ENCODE results near the gene LRRC30. TPM values are rescaled to one million over a fixed set of nuclear protein-coding genes. Genes with fewer than 3 reads are reported as not detected.

Gene LRRC30
- not detected for polyA plus RNA-seq

GRCh38 chr18:7230626-7231349, at the start of gene LRRC30:
Gene LRRC30 (plus strand): TSS chr18:7231089. CDS start chr18:7231139, 50 bp downstream.
- no peaks in the 10 kb centered on the region for H3K27me3 ChIP-seq (ENCODE audit: control insufficient read depth in 1 of 2, insufficient read depth in 2 of 2, low read length in 2 of 2)
- H3K4me1 ChIP-seq (ENCODE audit: control insufficient read depth in 2 of 2, insufficient read depth in 2 of 2, low read length in 1 of 2) = no peaks in the 10 kb centered on the region
- no peaks in the 10 kb centered on the region for H3K9me3 ChIP-seq (ENCODE audit: control insufficient read depth in 2 of 2, insufficient read depth in 1 of 2, low read depth in 1 of 2, low read length in 1 of 2)
- 90 to 92% methylated on average over 13 of the region's 13 CpGs for WGBS, 2 donors
- H3K36me3 ChIP-seq (ENCODE audit: control insufficient read depth in 2 of 2, insufficient read depth in 2 of 2, low read length in 1 of 2) = no peaks in the 10 kb centered on the region
- H3K4me3 ChIP-seq (ENCODE audit: low read depth in 1 of 2, low read length in 2 of 2) = no peak within 1 kb of the TSS
- H3K27ac ChIP-seq (ENCODE audit: low read depth in 2 of 2, low read length in 1 of 2) = no peak within 1 kb of the TSS

- H3K4me3 ChIP-seq (ENCODE audit: low read depth in 1 of 2, low read length in 2 of 2) = no peak overlapping the region
- H3K36me3 ChIP-seq (ENCODE audit: control insufficient read depth in 2 of 2, insufficient read depth in 2 of 2, low read length in 1 of 2) = no peaks in the 10 kb centered on the region
- no peaks in the 10 kb centered on the region for H3K9me3 ChIP-seq (ENCODE audit: control insufficient read depth in 2 of 2, insufficient read depth in 1 of 2, low read depth in 1 of 2, low read length in 1 of 2)
- no peaks in the 10 kb centered on the region for H3K27me3 ChIP-seq (ENCODE audit: control insufficient read depth in 1 of 2, insufficient read depth in 2 of 2, low read length in 2 of 2)
- no peak overlapping the region for H3K27ac ChIP-seq (ENCODE audit: low read depth in 2 of 2, low read length in 1 of 2)
- WGBS, 2 donors = 94 to 96% methylated on average over 3 of the region's 3 CpGs
- no peaks in the 10 kb centered on the region for H3K4me1 ChIP-seq (ENCODE audit: control insufficient read depth in 2 of 2, insufficient read depth in 2 of 2, low read length in 1 of 2)
Measured at GRCh38 chr18:7185701-7186100, 45.2 kb upstream of the LRRC30 start.

GRCh38 chr18:7190547-7191156, 40.2 kb upstream of the LRRC30 start:
- 66 to 73% methylated on average over 2 of the region's 2 CpGs for WGBS, 2 donors
- H3K27me3 ChIP-seq (ENCODE audit: control insufficient read depth in 1 of 2, insufficient read depth in 2 of 2, low read length in 2 of 2) = no peaks in the 10 kb centered on the region
- H3K27ac ChIP-seq (ENCODE audit: low read depth in 2 of 2, low read length in 1 of 2) = no peak overlapping the region
- H3K4me3 ChIP-seq (ENCODE audit: low read depth in 1 of 2, low read length in 2 of 2) = no peak overlapping the region
- H3K36me3 ChIP-seq (ENCODE audit: control insufficient read depth in 2 of 2, insufficient read depth in 2 of 2, low read length in 1 of 2) = no peaks in the 10 kb centered on the region
- no peaks in the 10 kb centered on the region for H3K4me1 ChIP-seq (ENCODE audit: control insufficient read depth in 2 of 2, insufficient read depth in 2 of 2, low read length in 1 of 2)
- H3K9me3 ChIP-seq (ENCODE audit: control insufficient read depth in 2 of 2, insufficient read depth in 1 of 2, low read depth in 1 of 2, low read length in 1 of 2) = no peaks in the 10 kb centered on the region

- Histone ChIP-seq H3K36me3 (ENCODE audit: control insufficient read depth in 2 of 2, insufficient read depth in 2 of 2, low read length in 1 of 2) (no peaks in the 10 kb centered on the region), H3K9me3 (ENCODE audit: control insufficient read depth in 2 of 2, insufficient read depth in 1 of 2, low read depth in 1 of 2, low read length in 1 of 2) (no peaks in the 10 kb centered on the region), H3K4me3 (ENCODE audit: low read depth in 1 of 2, low read length in 2 of 2) (no peak overlapping the region), H3K27me3 (ENCODE audit: control insufficient read depth in 1 of 2, insufficient read depth in 2 of 2, low read length in 2 of 2) (no peaks in the 10 kb centered on the region), H3K27ac (ENCODE audit: low read depth in 2 of 2, low read length in 1 of 2) (no peak overlapping the region), H3K4me1 (ENCODE audit: control insufficient read depth in 2 of 2, insufficient read depth in 2 of 2, low read length in 1 of 2) (no peaks in the 10 kb centered on the region)
- 75 to 88% methylated on average over 2 of the region's 2 CpGs for WGBS, 2 donors
Measured at GRCh38 chr18:7191736-7192135, 39.2 kb upstream of the LRRC30 start.

GRCh38 chr18:7195266-7195665, 35.6 kb upstream of the LRRC30 start:
- H3K36me3 ChIP-seq (ENCODE audit: control insufficient read depth in 2 of 2, insufficient read depth in 2 of 2, low read length in 1 of 2) = no peaks in the 10 kb centered on the region
- H3K27me3 ChIP-seq (ENCODE audit: control insufficient read depth in 1 of 2, insufficient read depth in 2 of 2, low read length in 2 of 2) = no peaks in the 10 kb centered on the region
- no peak overlapping the region for H3K27ac ChIP-seq (ENCODE audit: low read depth in 2 of 2, low read length in 1 of 2)
- H3K4me1 ChIP-seq (ENCODE audit: control insufficient read depth in 2 of 2, insufficient read depth in 2 of 2, low read length in 1 of 2) = no peaks in the 10 kb centered on the region
- H3K4me3 ChIP-seq (ENCODE audit: low read depth in 1 of 2, low read length in 2 of 2) = no peak overlapping the region
- no peaks in the 10 kb centered on the region for H3K9me3 ChIP-seq (ENCODE audit: control insufficient read depth in 2 of 2, insufficient read depth in 1 of 2, low read depth in 1 of 2, low read length in 1 of 2)
- 89 to 93% methylated on average over 5 of the region's 5 CpGs for WGBS, 2 donors

GRCh38 chr18:7196421-7196820, 34.5 kb upstream of the LRRC30 start:
- Histone ChIP-seq H3K9me3 (ENCODE audit: control insufficient read depth in 2 of 2, insufficient read depth in 1 of 2, low read depth in 1 of 2, low read length in 1 of 2) (no peaks in the 10 kb centered on the region), H3K27ac (ENCODE audit: low read depth in 2 of 2, low read length in 1 of 2) (no peak overlapping the region), H3K4me3 (ENCODE audit: low read depth in 1 of 2, low read length in 2 of 2) (no peak overlapping the region), H3K36me3 (ENCODE audit: control insufficient read depth in 2 of 2, insufficient read depth in 2 of 2, low read length in 1 of 2) (no peaks in the 10 kb centered on the region), H3K27me3 (ENCODE audit: control insufficient read depth in 1 of 2, insufficient read depth in 2 of 2, low read length in 2 of 2) (no peaks in the 10 kb centered on the region), H3K4me1 (ENCODE audit: control insufficient read depth in 2 of 2, insufficient read depth in 2 of 2, low read length in 1 of 2) (no peaks in the 10 kb centered on the region)
- 94 to 96% methylated on average over 3 of the region's 3 CpGs for WGBS, 2 donors

GRCh38 chr18:7197854-7198253, 33.0 kb upstream of the LRRC30 start:
- WGBS, 2 donors = 83 to 90% methylated on average over 2 of the region's 2 CpGs
- Histone ChIP-seq H3K9me3 (ENCODE audit: control insufficient read depth in 2 of 2, insufficient read depth in 1 of 2, low read depth in 1 of 2, low read length in 1 of 2) (no peaks in the 10 kb centered on the region), H3K27me3 (ENCODE audit: control insufficient read depth in 1 of 2, insufficient read depth in 2 of 2, low read length in 2 of 2) (no peaks in the 10 kb centered on the region), H3K4me3 (ENCODE audit: low read depth in 1 of 2, low read length in 2 of 2) (no peak overlapping the region), H3K27ac (ENCODE audit: low read depth in 2 of 2, low read length in 1 of 2) (no peak overlapping the region), H3K4me1 (ENCODE audit: control insufficient read depth in 2 of 2, insufficient read depth in 2 of 2, low read length in 1 of 2) (no peaks in the 10 kb centered on the region), H3K36me3 (ENCODE audit: control insufficient read depth in 2 of 2, insufficient read depth in 2 of 2, low read length in 1 of 2) (no peaks in the 10 kb centered on the region)

- Histone ChIP-seq H3K36me3 (ENCODE audit: control insufficient read depth in 2 of 2, insufficient read depth in 2 of 2, low read length in 1 of 2) (no peaks in the 10 kb centered on the region), H3K27ac (ENCODE audit: low read depth in 2 of 2, low read length in 1 of 2) (no peak overlapping the region)
- 44 to 54% methylated on average over 3 of the region's 3 CpGs for WGBS, 2 donors
Measured at GRCh38 chr18:7198326-7198725, 32.6 kb upstream of the LRRC30 start.

GRCh38 chr18:7201096-7201495, 29.8 kb upstream of the LRRC30 start:
- Histone ChIP-seq H3K4me1 (ENCODE audit: control insufficient read depth in 2 of 2, insufficient read depth in 2 of 2, low read length in 1 of 2) (no peaks in the 10 kb centered on the region), H3K9me3 (ENCODE audit: control insufficient read depth in 2 of 2, insufficient read depth in 1 of 2, low read depth in 1 of 2, low read length in 1 of 2) (no peaks in the 10 kb centered on the region), H3K36me3 (ENCODE audit: control insufficient read depth in 2 of 2, insufficient read depth in 2 of 2, low read length in 1 of 2) (no peaks in the 10 kb centered on the region), H3K27me3 (ENCODE audit: control insufficient read depth in 1 of 2, insufficient read depth in 2 of 2, low read length in 2 of 2) (no peaks in the 10 kb centered on the region), H3K27ac (ENCODE audit: low read depth in 2 of 2, low read length in 1 of 2) (no peak overlapping the region), H3K4me3 (ENCODE audit: low read depth in 1 of 2, low read length in 2 of 2) (no peak overlapping the region)
- WGBS, 2 donors = 81 to 85% methylated on average over 4 of the region's 4 CpGs

More at GRCh38 chr18:7198326-7198725, 32.6 kb upstream of the LRRC30 start:
- Histone ChIP-seq H3K27me3 (ENCODE audit: control insufficient read depth in 1 of 2, insufficient read depth in 2 of 2, low read length in 2 of 2) (no peaks in the 10 kb centered on the region), H3K4me1 (ENCODE audit: control insufficient read depth in 2 of 2, insufficient read depth in 2 of 2, low read length in 1 of 2) (no peaks in the 10 kb centered on the region), H3K9me3 (ENCODE audit: control insufficient read depth in 2 of 2, insufficient read depth in 1 of 2, low read depth in 1 of 2, low read length in 1 of 2) (no peaks in the 10 kb centered on the region), H3K4me3 (ENCODE audit: low read depth in 1 of 2, low read length in 2 of 2) (no peak overlapping the region)

- H3K4me1 ChIP-seq (ENCODE audit: control insufficient read depth in 2 of 2, insufficient read depth in 2 of 2, low read length in 1 of 2) = no peaks in the 10 kb centered on the region
Measured at GRCh38 chr18:7202169-7202568, 28.7 kb upstream of the LRRC30 start.

More at GRCh38 chr18:7202169-7202568, 28.7 kb upstream of the LRRC30 start:
- WGBS, 2 donors = 87 to 92% methylated on average over 9 of the region's 9 CpGs
- H3K27me3 ChIP-seq (ENCODE audit: control insufficient read depth in 1 of 2, insufficient read depth in 2 of 2, low read length in 2 of 2) = no peaks in the 10 kb centered on the region
- no peak overlapping the region for H3K27ac ChIP-seq (ENCODE audit: low read depth in 2 of 2, low read length in 1 of 2)
- H3K36me3 ChIP-seq (ENCODE audit: control insufficient read depth in 2 of 2, insufficient read depth in 2 of 2, low read length in 1 of 2) = no peaks in the 10 kb centered on the region
- no peak overlapping the region for H3K4me3 ChIP-seq (ENCODE audit: low read depth in 1 of 2, low read length in 2 of 2)
- H3K9me3 ChIP-seq (ENCODE audit: control insufficient read depth in 2 of 2, insufficient read depth in 1 of 2, low read depth in 1 of 2, low read length in 1 of 2) = no peaks in the 10 kb centered on the region
